Stomach (tissue), 4 donors: ENCODE data around the gene ALK.

Source experiments
- EP300 ChIP-seq: sonication (generic); formaldehyde crosslinking; IDR thresholded peaks from one replicate; pipeline ENCODE4 v1.6.1; 2017; ENCODE audit warnings: antibody characterized with exemption
- TF ChIP-seq, protein P1 (sequence below), 7 experiments: fragments of 450-650 bp in 4 of 7; fragments of 200-600 bp in 3 of 7; sonication (generic) in 3 of 7; IDR thresholded peaks; one replicate each; pipeline ENCODE4 v1.5.1; 2016 to 2019; ENCODE audit warnings: antibody characterized with exemption in 7 of 7, control low read depth in 2 of 7, mild to moderate bottlenecking in 1 of 7

DNA sequence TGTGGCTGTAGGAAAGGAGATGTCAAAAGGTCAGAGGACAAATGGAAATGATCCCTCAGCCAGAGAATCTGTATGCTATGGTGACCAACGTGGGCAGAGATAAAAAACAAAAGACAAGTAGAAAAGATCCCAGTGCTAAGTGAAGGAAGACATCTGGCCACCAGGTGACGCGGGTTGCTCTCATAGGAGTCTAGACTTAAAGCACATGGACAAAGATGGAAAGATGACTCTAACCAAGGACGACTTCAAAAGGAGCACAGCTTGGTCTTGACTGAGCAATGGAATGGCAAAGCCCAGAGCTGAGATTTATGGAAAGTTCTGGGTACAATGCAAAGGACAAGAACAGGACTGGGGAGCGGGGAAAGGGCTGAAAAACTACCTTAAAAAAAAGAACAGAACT is 709.4 kb downstream of the ALK start:
- TF ChIP-seq, protein P1, sequence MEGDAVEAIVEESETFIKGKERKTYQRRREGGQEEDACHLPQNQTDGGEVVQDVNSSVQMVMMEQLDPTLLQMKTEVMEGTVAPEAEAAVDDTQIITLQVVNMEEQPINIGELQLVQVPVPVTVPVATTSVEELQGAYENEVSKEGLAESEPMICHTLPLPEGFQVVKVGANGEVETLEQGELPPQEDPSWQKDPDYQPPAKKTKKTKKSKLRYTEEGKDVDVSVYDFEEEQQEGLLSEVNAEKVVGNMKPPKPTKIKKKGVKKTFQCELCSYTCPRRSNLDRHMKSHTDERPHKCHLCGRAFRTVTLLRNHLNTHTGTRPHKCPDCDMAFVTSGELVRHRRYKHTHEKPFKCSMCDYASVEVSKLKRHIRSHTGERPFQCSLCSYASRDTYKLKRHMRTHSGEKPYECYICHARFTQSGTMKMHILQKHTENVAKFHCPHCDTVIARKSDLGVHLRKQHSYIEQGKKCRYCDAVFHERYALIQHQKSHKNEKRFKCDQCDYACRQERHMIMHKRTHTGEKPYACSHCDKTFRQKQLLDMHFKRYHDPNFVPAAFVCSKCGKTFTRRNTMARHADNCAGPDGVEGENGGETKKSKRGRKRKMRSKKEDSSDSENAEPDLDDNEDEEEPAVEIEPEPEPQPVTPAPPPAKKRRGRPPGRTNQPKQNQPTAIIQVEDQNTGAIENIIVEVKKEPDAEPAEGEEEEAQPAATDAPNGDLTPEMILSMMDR (IDR thresholded peaks at IDR 0.05): peak in 1 of 7 experiments; percentile 11
- no peak for TF ChIP-seq EP300
